ENCODE measurements around the gene DRD5.

DRD5 gene

DNA sequence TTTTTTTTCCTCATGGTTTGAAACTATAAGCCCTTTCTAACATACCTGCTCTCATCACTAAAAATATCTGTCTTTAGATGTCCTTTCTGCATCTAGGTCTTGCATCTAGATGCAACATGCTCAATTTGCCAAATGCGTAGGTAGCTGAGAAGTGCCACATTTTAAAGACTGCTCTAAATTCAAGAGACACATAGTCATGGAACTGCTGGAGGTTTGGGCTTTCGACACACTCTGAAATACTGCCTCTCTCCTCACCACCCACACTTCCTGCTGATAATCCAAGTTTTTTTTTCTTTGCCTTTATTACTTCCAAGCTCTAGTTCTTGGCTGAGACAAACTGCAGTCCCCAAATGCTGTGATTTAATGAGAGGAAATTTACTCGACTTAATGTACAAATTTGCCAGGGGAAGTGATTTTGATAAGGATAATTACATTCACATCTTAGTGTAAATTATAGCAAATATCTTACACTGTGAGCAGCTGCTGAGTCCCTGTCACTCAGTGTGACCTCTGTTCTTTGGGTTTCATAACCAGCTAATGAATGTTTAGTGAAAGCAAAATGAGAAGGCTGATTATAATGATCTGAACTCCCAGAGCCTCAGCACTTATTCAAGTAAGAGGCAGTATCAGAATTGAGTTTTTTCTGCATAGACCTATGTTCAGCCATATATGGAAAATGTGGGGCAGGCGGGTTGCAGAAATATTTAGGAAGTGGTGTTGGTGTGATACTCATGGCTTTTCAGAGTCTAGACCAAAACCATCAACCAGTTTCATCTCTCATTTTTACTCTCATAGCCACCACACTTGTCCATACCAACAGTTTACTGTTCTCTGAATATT is 31.3 kb downstream of the DRD5 start:
- WGBS, 2 experiments (ENCODE audit: insufficient coverage in 2 of 2), result 70% methylated on average over 3 of the region's 4 CpGs; no CpG with 5 or more reads in 1 of the 2 experiments
- no peaks in the 10 kb centered on the region for H3K36me3 ChIP-seq (ENCODE audit: control insufficient read depth, insufficient read depth, low read length)
- no peaks in the 10 kb centered on the region for H3K4me1 ChIP-seq (ENCODE audit: control insufficient read depth, insufficient read depth, low read length, poor library complexity, severe bottlenecking)
- H3K27ac ChIP-seq (ENCODE audit: low read depth, low read length, severe bottlenecking), result no peak overlapping the region
- no peak overlapping the region for H3K4me3 ChIP-seq (ENCODE audit: extremely low read depth, insufficient read depth, low read length, poor library complexity, severe bottlenecking)
- no peaks in the 10 kb centered on the region for H3K9me3 ChIP-seq (ENCODE audit: control insufficient read depth, low read length)

DNA sequence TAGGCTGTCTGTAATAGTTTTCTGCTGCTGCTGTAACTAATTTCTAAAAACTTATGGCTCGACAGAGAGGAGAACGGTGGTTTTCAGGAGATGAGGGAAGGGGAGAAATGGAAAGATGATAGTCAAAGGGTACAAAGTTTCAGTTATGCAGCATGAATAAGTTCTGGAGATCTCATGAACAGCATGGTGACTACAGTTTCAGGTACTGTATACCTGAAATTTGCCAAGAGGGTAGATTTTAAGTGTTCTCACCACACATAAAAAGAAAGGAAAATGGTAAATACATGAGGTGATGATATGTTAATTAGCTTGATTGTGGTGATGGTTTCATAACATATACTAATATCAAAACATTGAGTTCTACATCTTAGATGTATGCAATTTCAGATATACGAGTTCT is 34.9 kb downstream of the DRD5 start:
- no peak overlapping the region for H3K4me3 ChIP-seq (ENCODE audit: extremely low read depth, insufficient read depth, low read length, poor library complexity, severe bottlenecking)
- no peaks in the 10 kb centered on the region for H3K36me3 ChIP-seq (ENCODE audit: control insufficient read depth, insufficient read depth, low read length)
- H3K4me1 ChIP-seq (ENCODE audit: control insufficient read depth, insufficient read depth, low read length, poor library complexity, severe bottlenecking), result no peaks in the 10 kb centered on the region
- 70 to 100% methylated on average over 2 of the region's 3 CpGs for WGBS, 2 experiments (ENCODE audit: insufficient coverage in 2 of 2)
- H3K9me3 ChIP-seq (ENCODE audit: control insufficient read depth, low read length), result no peaks in the 10 kb centered on the region
- no peak overlapping the region for H3K27ac ChIP-seq (ENCODE audit: low read depth, low read length, severe bottlenecking)

DNA sequence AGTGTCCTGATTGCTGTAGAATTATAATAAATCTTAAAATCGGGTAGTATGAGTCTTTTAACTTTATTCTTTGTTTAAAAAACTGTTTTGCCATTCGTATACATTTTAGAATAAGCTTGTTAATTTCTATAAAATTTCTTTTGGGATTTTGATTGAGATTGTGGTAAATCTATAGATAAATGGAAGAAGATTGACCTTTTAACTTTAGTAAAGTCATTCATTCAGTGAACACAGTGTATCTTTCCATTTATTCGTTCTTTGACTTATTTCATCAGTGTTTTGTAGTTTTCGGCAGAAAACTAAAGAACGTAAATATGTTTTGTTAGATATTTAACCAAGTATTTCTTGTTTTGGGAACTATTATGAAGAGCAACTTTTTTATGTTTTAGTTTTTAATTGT is 38.9 kb downstream of the DRD5 start:
- Histone ChIP-seq H3K4me1 (ENCODE audit: control insufficient read depth, insufficient read depth, low read length, poor library complexity, severe bottlenecking) (no peaks in the 10 kb centered on the region), H3K9me3 (ENCODE audit: control insufficient read depth, low read length) (no peaks in the 10 kb centered on the region), H3K4me3 (ENCODE audit: extremely low read depth, insufficient read depth, low read length, poor library complexity, severe bottlenecking) (no peak overlapping the region), H3K36me3 (ENCODE audit: control insufficient read depth, insufficient read depth, low read length) (no peaks in the 10 kb centered on the region), H3K27ac (ENCODE audit: low read depth, low read length, severe bottlenecking) (no peak overlapping the region)
- 83% methylated on average over 2 of the region's 5 CpGs; no CpG with 5 or more reads in 1 of the 2 experiments for WGBS, 2 experiments (ENCODE audit: insufficient coverage in 2 of 2)

DNA sequence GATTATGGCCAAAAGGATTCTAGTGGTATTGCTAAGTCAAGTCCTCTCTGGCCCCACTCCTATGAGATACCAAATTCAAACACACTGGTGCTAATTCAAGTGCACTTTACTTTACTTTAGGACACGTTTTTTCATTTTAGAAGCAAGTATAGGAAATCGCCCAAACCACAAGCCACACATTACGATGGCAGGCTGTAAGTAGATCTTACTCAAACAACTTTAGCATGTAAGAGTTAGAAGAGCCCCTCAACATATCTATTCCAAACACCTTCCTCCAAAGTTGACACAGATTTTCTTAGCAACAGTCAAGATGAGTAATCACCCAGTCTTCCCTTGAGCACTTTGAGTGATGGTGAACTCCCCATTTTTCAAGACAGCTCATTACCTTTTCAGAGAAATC is 43.6 kb downstream of the DRD5 start:
- Histone ChIP-seq H3K9me3 (ENCODE audit: control insufficient read depth, low read length) (no peaks in the 10 kb centered on the region), H3K4me3 (ENCODE audit: extremely low read depth, insufficient read depth, low read length, poor library complexity, severe bottlenecking) (no peak overlapping the region), H3K4me1 (ENCODE audit: control insufficient read depth, insufficient read depth, low read length, poor library complexity, severe bottlenecking) (no peaks in the 10 kb centered on the region), H3K36me3 (ENCODE audit: control insufficient read depth, insufficient read depth, low read length) (no peaks in the 10 kb centered on the region), H3K27ac (ENCODE audit: low read depth, low read length, severe bottlenecking) (no peak overlapping the region)
- WGBS, 2 experiments (ENCODE audit: insufficient coverage in 2 of 2), result 83 to 87% methylated on average over 1 to 3 of the region's 3 CpGs

DNA sequence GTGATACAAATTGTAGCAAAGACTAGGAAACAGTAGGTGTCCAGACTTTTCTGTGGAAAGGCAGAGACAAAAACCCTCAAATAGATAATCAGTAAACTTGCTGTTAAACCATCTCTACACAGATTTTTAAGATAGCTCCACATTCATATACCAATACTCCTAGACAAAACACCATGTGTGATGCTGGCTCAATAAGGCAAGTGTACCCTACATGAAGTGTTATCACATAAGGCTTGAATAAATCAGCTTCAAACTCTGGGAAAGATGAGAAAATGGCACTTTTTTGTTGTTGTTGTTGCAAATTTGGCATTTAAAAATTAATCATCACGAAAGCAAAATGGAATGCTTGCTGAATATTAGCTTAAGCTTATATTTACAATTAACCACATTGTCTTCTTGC is 45.1 kb downstream of the DRD5 start:
- Histone ChIP-seq H3K27ac (ENCODE audit: low read depth, low read length, severe bottlenecking) (no peak overlapping the region), H3K36me3 (ENCODE audit: control insufficient read depth, insufficient read depth, low read length) (no peaks in the 10 kb centered on the region), H3K4me3 (ENCODE audit: extremely low read depth, insufficient read depth, low read length, poor library complexity, severe bottlenecking) (no peak overlapping the region), H3K9me3 (ENCODE audit: control insufficient read depth, low read length) (no peaks in the 10 kb centered on the region), H3K4me1 (ENCODE audit: control insufficient read depth, insufficient read depth, low read length, poor library complexity, severe bottlenecking) (no peaks in the 10 kb centered on the region)
- no CpG with 5 or more reads among the region's 1 CpG for WGBS, 2 experiments (ENCODE audit: insufficient coverage in 2 of 2)

DNA sequence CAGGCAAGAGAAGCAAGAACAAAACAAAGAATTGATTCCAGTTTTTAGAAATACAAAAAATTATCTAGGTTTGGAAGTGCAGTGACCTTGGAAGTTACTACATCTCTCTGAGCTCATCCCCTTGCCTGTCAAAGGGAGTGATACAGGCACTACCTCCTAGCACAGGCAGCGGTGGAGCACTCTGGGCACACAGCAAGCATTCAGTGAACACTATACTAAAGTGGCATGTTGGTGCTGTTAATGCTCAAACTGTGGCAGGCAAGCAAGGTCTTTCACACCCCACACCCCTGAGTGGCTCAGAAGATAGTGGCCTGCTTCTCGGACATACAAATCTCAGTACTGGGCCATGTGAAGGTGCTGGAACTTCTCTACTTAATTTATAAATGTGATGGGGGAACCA is 51.2 kb downstream of the DRD5 start:
- no peak overlapping the region for H3K4me3 ChIP-seq (ENCODE audit: extremely low read depth, insufficient read depth, low read length, poor library complexity, severe bottlenecking)
- no peaks in the 10 kb centered on the region for H3K36me3 ChIP-seq (ENCODE audit: control insufficient read depth, insufficient read depth, low read length)
- no peaks in the 10 kb centered on the region for H3K9me3 ChIP-seq (ENCODE audit: control insufficient read depth, low read length)
- H3K4me1 ChIP-seq (ENCODE audit: control insufficient read depth, insufficient read depth, low read length, poor library complexity, severe bottlenecking), result no peaks in the 10 kb centered on the region
- no peak overlapping the region for H3K27ac ChIP-seq (ENCODE audit: low read depth, low read length, severe bottlenecking)
- WGBS, 2 experiments (ENCODE audit: insufficient coverage in 2 of 2), result 100% methylated on average over 1 of the region's 2 CpGs; no CpG with 5 or more reads in 1 of the 2 experiments

DNA sequence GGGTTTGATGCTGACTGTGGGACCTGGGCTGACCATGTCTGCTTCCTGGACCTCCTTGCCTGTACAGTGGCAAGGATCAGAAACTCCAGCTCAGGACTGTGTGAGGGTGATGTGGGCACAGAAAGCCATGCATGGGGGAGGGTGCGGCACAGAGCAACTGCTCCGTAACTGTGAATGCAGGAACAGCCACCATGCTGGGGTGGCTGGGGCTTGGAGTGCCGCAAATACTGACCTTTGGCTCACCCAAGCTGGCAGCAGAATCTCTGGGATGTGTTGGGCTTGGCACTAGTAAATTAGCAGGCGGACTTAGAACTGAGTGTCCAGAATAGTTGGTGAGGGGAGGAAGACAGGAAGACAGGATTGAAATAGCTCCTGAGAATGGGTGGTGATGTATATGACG is 52.0 kb downstream of the DRD5 start:
- Histone ChIP-seq H3K36me3 (ENCODE audit: control insufficient read depth, insufficient read depth, low read length) (no peaks in the 10 kb centered on the region), H3K27ac (ENCODE audit: low read depth, low read length, severe bottlenecking) (no peak overlapping the region), H3K9me3 (ENCODE audit: control insufficient read depth, low read length) (no peaks in the 10 kb centered on the region), H3K4me3 (ENCODE audit: extremely low read depth, insufficient read depth, low read length, poor library complexity, severe bottlenecking) (no peak overlapping the region), H3K4me1 (ENCODE audit: control insufficient read depth, insufficient read depth, low read length, poor library complexity, severe bottlenecking) (no peaks in the 10 kb centered on the region)
- 88 to 94% methylated on average over 5 of the region's 5 CpGs for WGBS, 2 experiments (ENCODE audit: insufficient coverage in 2 of 2)
